H1 (cell line): ENCODE data around the gene BOLL. TPM values are rescaled to one million over a fixed set of nuclear protein-coding genes. Genes with fewer than 3 reads are reported as not detected.

Experiments used
- CTCF ChIA-PET: fragments of 300-600 bp; sonication (Branson Sonifier 250); formaldehyde crosslinking; loops from one replicate; lab custom pipeline; 2021; ENCODE audit not compliant: partially characterized antibody; lab: Charles Lee
- POLR2A ChIA-PET: fragments of 300-600 bp; sonication (Branson Sonifier 250); formaldehyde crosslinking; loops from one replicate; lab custom pipeline; 2021; ENCODE audit warnings: inconsistent platforms; ENCODE audit not compliant: partially characterized antibody; lab: Charles Lee
- DNase-seq, 2 experiments: peaks; one replicate each; pipeline versions ENCODE4 v3.0.0 to v3.0.0-alpha.2; 2010 to 2022; ENCODE audit warnings: low spot score in 2 of 2, low read depth in 1 of 2, mixed read lengths in 1 of 2
- FAIRE-seq: peaks from 2 replicates; lab custom pipeline; 2011; peaks lifted over from hg19 to GRCh38; lab: Jason Lieb, UNC
- H2AFZ ChIP-seq: 2 replicates; pipeline ENCODE4 v1.8.1; 2012; ENCODE audit warnings: low read length, inconsistent platforms
- H2AK5ac ChIP-seq: 2 replicates; pipeline ENCODE4 v1.6.1; 2013; ENCODE audit warnings: low read depth, low read length
- H2BK120ac ChIP-seq: replicated peaks from 2 replicates; pipeline ENCODE3; 2013; ENCODE audit warnings: low read depth, low read length, inconsistent platforms
- H2BK12ac ChIP-seq: 2 replicates; pipeline ENCODE4 v1.6.1; 2013; ENCODE audit warnings: low read depth, low read length
- H2BK15ac ChIP-seq: 2 replicates; pipeline ENCODE4 v1.6.1; 2013; ENCODE audit warnings: low read length
- H2BK20ac ChIP-seq: 2 replicates; pipeline ENCODE4 v1.6.1; 2013; ENCODE audit warnings: low read length
- H2BK5ac ChIP-seq: 2 replicates; pipeline ENCODE4 v1.6.1; 2013; ENCODE audit warnings: low read depth, low read length
- H3K14ac ChIP-seq: 2 replicates; pipeline ENCODE4 v1.6.1; 2013; ENCODE audit warnings: inconsistent platforms; ENCODE audit not compliant: insufficient read length
- H3K18ac ChIP-seq: 2 replicates; pipeline ENCODE4 v1.6.1; 2013; ENCODE audit warnings: low read length; ENCODE audit errors: extremely low read depth
- H3K23ac ChIP-seq: 2 replicates; pipeline ENCODE4 v1.6.1; 2013; ENCODE audit warnings: inconsistent platforms; ENCODE audit not compliant: insufficient read length
- H3K23me2 ChIP-seq: 2 replicates; pipeline ENCODE4 v1.6.1; 2013; ENCODE audit warnings: low read depth, low read length
- H3K27ac ChIP-seq: 2 replicates; pipeline ENCODE4 v1.6.1; 2011; ENCODE audit warnings: low read depth, low read length, inconsistent platforms
- H3K27me3 ChIP-seq, 4 experiments: replicated peaks in 1 of 4; 1 replicate in 1 of 4; 2 replicates in 3 of 4; pipeline versions ENCODE4 v1.6.1 to v1.8.1; 2011 to 2013; ENCODE audit warnings: low read length in 3 of 4, mild to moderate bottlenecking in 3 of 4, inconsistent platforms in 2 of 4, mixed read lengths in 2 of 4, moderate library complexity in 1 of 4; ENCODE audit not compliant: control insufficient read depth in 3 of 4, insufficient read depth in 3 of 4; ENCODE audit errors: extremely low read depth in 1 of 4
- H3K36me3 ChIP-seq, 4 experiments: 2 replicates each; pipeline versions ENCODE4 v1.6.1 to v1.8.1; 2011 to 2013; ENCODE audit warnings: mild to moderate bottlenecking in 4 of 4, low read length in 3 of 4, moderate library complexity in 2 of 4, control low read depth in 1 of 4, inconsistent platforms in 1 of 4; ENCODE audit not compliant: insufficient read depth in 4 of 4, control insufficient read depth in 2 of 4
- H3K4ac ChIP-seq: replicated peaks from 2 replicates; pipeline ENCODE3; 2013; ENCODE audit warnings: low read length, low read depth, mixed read lengths, inconsistent platforms; ENCODE audit not compliant: insufficient read length
- H3K4me1 ChIP-seq, 4 experiments: replicated peaks in 1 of 4; 1 replicate in 1 of 4; 2 replicates in 3 of 4; pipeline versions ENCODE4 v1.6.1 to v1.8.1; 2011 to 2013; ENCODE audit warnings: low read length in 3 of 4, inconsistent platforms in 2 of 4, mixed read lengths in 1 of 4; ENCODE audit not compliant: insufficient read depth in 4 of 4, control insufficient read depth in 3 of 4
- H3K4me2 ChIP-seq, 2 experiments: 2 replicates each; pipeline versions ENCODE4 v1.6.1 to v1.8.1; 2011 to 2013; ENCODE audit warnings: low read depth in 2 of 2, low read length in 2 of 2, control low read depth in 1 of 2, inconsistent platforms in 1 of 2, mild to moderate bottlenecking in 1 of 2; ENCODE audit not compliant: insufficient read depth in 1 of 2
- H3K4me3 ChIP-seq, 4 experiments: fragments of 200-600, 300-600 bp in 1 of 4; sonication (generic), shearing (Covaris generic), sonication (Bioruptor Twin) in 1 of 4; 2 replicates each; pipeline versions ENCODE4 v1.5.1 to v1.8.1; 2011 to 2016; ENCODE audit warnings: low read length in 4 of 4, low read depth in 3 of 4, control low read depth in 2 of 4, inconsistent platforms in 2 of 4, mild to moderate bottlenecking in 2 of 4, mixed read lengths in 1 of 4, moderate library complexity in 1 of 4; ENCODE audit not compliant: insufficient read depth in 2 of 4; ENCODE audit errors: extremely low read depth in 1 of 4
- H3K56ac ChIP-seq: replicated peaks from 2 replicates; pipeline ENCODE3; 2013; ENCODE audit warnings: low read depth, mild to moderate bottlenecking, mixed read lengths, low read length, inconsistent platforms; ENCODE audit not compliant: insufficient read length
- H3K79me1 ChIP-seq: 2 replicates; pipeline ENCODE4 v1.6.1; 2013; ENCODE audit warnings: low read depth, low read length, control low read depth
- H3K79me2 ChIP-seq, 2 experiments: 2 replicates each; pipeline versions ENCODE4 v1.6.1 to v1.8.1; 2012 to 2013; ENCODE audit warnings: low read length in 2 of 2, mild to moderate bottlenecking in 2 of 2, inconsistent platforms in 1 of 2; ENCODE audit not compliant: insufficient read depth in 2 of 2, control insufficient read depth in 1 of 2
- H3K9ac ChIP-seq, 4 experiments: replicated peaks in 1 of 4; 1 replicate in 1 of 4; 2 replicates in 3 of 4; pipeline versions ENCODE4 v1.6.1 to v1.8.1; 2011 to 2013; ENCODE audit warnings: low read depth in 3 of 4, low read length in 3 of 4, control low read depth in 2 of 4, mild to moderate bottlenecking in 2 of 4, moderate library complexity in 2 of 4, inconsistent platforms in 1 of 4; ENCODE audit errors: extremely low read depth in 1 of 4
- H3K9me3 ChIP-seq, 2 experiments: 2 replicates each; pipeline versions ENCODE4 v1.6.1 to v1.8.1; 2012 to 2013; ENCODE audit warnings: mild to moderate bottlenecking in 2 of 2, moderate library complexity in 2 of 2, control low read depth in 1 of 2, inconsistent platforms in 1 of 2, low read depth in 1 of 2, low read length in 1 of 2, mixed read lengths in 1 of 2; ENCODE audit not compliant: insufficient read depth in 2 of 2
- H4K20me1 ChIP-seq, 2 experiments: replicated peaks in 1 of 2; 2 replicates each; pipeline versions ENCODE3 to v1.8.1; 2011 to 2013; ENCODE audit warnings: inconsistent platforms in 2 of 2, low read length in 2 of 2, mild to moderate bottlenecking in 1 of 2; ENCODE audit not compliant: insufficient read depth in 2 of 2, control insufficient read depth in 1 of 2
- H4K5ac ChIP-seq: 2 replicates; pipeline ENCODE4 v1.6.1; 2013; ENCODE audit warnings: low read length, low read depth, mixed read lengths, inconsistent platforms; ENCODE audit not compliant: insufficient read length
- H4K8ac ChIP-seq: 2 replicates; pipeline ENCODE4 v1.8.0; 2013; ENCODE audit warnings: mild to moderate bottlenecking, moderate library complexity, low read length, inconsistent platforms; ENCODE audit not compliant: insufficient read depth; ENCODE audit errors: extremely low read depth
- H4K91ac ChIP-seq: replicated peaks from 2 replicates; pipeline ENCODE3; 2013; ENCODE audit warnings: low read length, mixed read lengths, inconsistent platforms; ENCODE audit not compliant: insufficient read length
- EP300 ChIP-seq, 2 experiments: IDR thresholded peaks; 1 replicate in 1 of 2; 2 replicates in 1 of 2; pipeline ENCODE4 v1.6.1; 2011 to 2012; ENCODE audit warnings: low read depth in 2 of 2, low read length in 2 of 2, mild to moderate bottlenecking in 2 of 2, borderline replicate concordance in 1 of 2, inconsistent platforms in 1 of 2, moderate library complexity in 1 of 2
- KDM4A ChIP-seq: IDR thresholded peaks from one replicate; pipeline ENCODE4 v1.7.1; 2012; ENCODE audit warnings: low read depth, mild to moderate bottlenecking, moderate library complexity, low read length, inconsistent platforms; ENCODE audit not compliant: severe bottlenecking
- RNF2 ChIP-seq: fragments of 200-900, 300-1000 bp; sonication (generic); IDR thresholded peaks from 2 replicates; pipeline ENCODE4 v1.7.1; 2016; ENCODE audit warnings: borderline replicate concordance, low read depth, mild to moderate bottlenecking, antibody characterized with exemption, low read length; ENCODE audit not compliant: poor library complexity, severe bottlenecking; ENCODE audit errors: missing control alignments
- SP4 ChIP-seq: IDR thresholded peaks from 2 replicates; pipeline ENCODE4 v1.6.1; 2012; ENCODE audit warnings: low read length, inconsistent platforms
- TAF7 ChIP-seq: optimal IDR thresholded peaks from 2 replicates; pipeline ENCODE3; 2011; ENCODE audit warnings: low read depth, mild to moderate bottlenecking, inconsistent platforms, low read length, moderate library complexity, borderline replicate concordance
- TCF12 ChIP-seq: IDR thresholded peaks from 2 replicates; pipeline ENCODE4 v1.6.1; 2011; ENCODE audit warnings: low read depth, mild to moderate bottlenecking, low read length
- ZNF274 ChIP-seq: IDR thresholded peaks from 2 replicates; pipeline ENCODE4 v1.7.0; 2012; ENCODE audit warnings: low read length, borderline replicate concordance; ENCODE audit errors: extremely low read depth
- WGBS, 2 experiments: shearing (Covaris generic) in 1 of 2; methylation state at CpG; one replicate each; pipeline versions ENCODE4 v1.1.6 to v1.1.7; 2013 to 2015; ENCODE audit warnings: low lambda C conversion rate in 2 of 2, mixed read lengths in 2 of 2, inconsistent platforms in 1 of 2, low coverage in 1 of 2, missing lambda C conversion rate in 1 of 2; ENCODE audit not compliant: insufficient replicate concordance in 2 of 2, insufficient coverage in 1 of 2, insufficient read length in 1 of 2; ENCODE audit errors: extremely low coverage in 1 of 2, missing lambda C conversion rate in 1 of 2; 5-methylcytosine and 5-hydroxymethylcytosine counted together
- polyA plus RNA-seq, 7 experiments: library from polyadenylated mRNA; depleted of rRNA in 3 of 7; stranded (reverse) in 5 of 7; unstranded in 2 of 7; fragments of >200 nt in 5 of 7; fragments of 200-250 nt in 2 of 7; gene quantifications; 1 replicate in 5 of 7; 2 replicates in 1 of 7; 4 replicates in 1 of 7; pipeline versions ENCODE4 v1.2.1 to v1.2.3, GENCODE V29; 2011 to 2013; ENCODE audit warnings: missing spikeins in 2 of 7, mixed read lengths in 2 of 7
- total RNA-seq: library from RNA; stranded (reverse); fragmentation: NEBNext Ultra II Directional; extraction: Animal tissue kit (Norgen Biotek cat#: 25700); gene quantifications from 2 replicates; pipeline ENCODE4 v1.2.1, GENCODE V29; 2021

Gene BOLL
- total and polyA plus RNA-seq, 2 of the 8 experiments (the other 6 are each of a cell fraction or from before 2014, with no cell fraction given) = not detected

GRCh38 chr2:197786010-197786877 lies 1.1 kb upstream of the BOLL start:
- H3K4me3 ChIP-seq = peak overlapping the region; percentile 45 to 59 (median 52)
- H3K14ac ChIP-seq = no peak overlapping the region
- H3K9me3 ChIP-seq = peaks cover 0 to 10% of the 10 kb centered on the region in 2 experiments; a peak in 1 of 4 replicates
- no peaks in the 10 kb centered on the region for H3K4me1 ChIP-seq
- H3K27me3 ChIP-seq = peaks cover 0 to 22% (median 13%) of the 10 kb centered on the region in 4 experiments; a peak in 6 of 7 replicates
- peak overlapping the region; percentile 21; the same call in 1 of the 2 replicates for H2AFZ ChIP-seq
- no peak overlapping the region for H2AK5ac ChIP-seq
- 0 out of 7 replicates have a peak overlapping the region, but pooled peaks of 1 of the 4 experiments have one; percentile 16 for H3K9ac ChIP-seq
- no peak overlapping the region for H3K56ac ChIP-seq
- H3K23me2 ChIP-seq = 0 out of 2 replicates have a peak, but pooled peaks cover 3% of the 10 kb centered on the region
- no peak overlapping the region for H4K5ac ChIP-seq
- H3K79me2 ChIP-seq = no peaks in the 10 kb centered on the region
- no peak overlapping the region for H2BK15ac ChIP-seq
- H2BK20ac ChIP-seq = no peak overlapping the region
- H2BK5ac ChIP-seq = no peak overlapping the region
- H2BK120ac ChIP-seq = no peak overlapping the region
- H3K4me2 ChIP-seq = peak overlapping the region; percentile 67 to 71
- peak overlapping the region; percentile 68; the same call in 1 of the 2 replicates for H2BK12ac ChIP-seq
- no peaks in the 10 kb centered on the region for H4K20me1 ChIP-seq
- no peaks in the 10 kb centered on the region for H3K36me3 ChIP-seq
- ChIA-PET POLR2A (interaction anchor here (1.7 kb wide), 1 partner anchor 286 kb away, joined by 4 read pairs; the partner anchor contains the start of gene HSPE1), CTCF (interaction anchor here (0.6 to 1.6 kb wide), 6 partner anchors 8 to 663 kb away, joined by 3 to 4 read pairs (median 3); no protein-coding TSS in a partner anchor)
- H4K8ac ChIP-seq = peak overlapping the region; percentile 82
- H3K27ac ChIP-seq = no peak overlapping the region
- H3K79me1 ChIP-seq = no peaks in the 10 kb centered on the region
- no peak overlapping the region for H3K4ac ChIP-seq
- H3K18ac ChIP-seq = no peak overlapping the region
- DNase-seq (peak; percentile 70 to 92), FAIRE-seq (no peak)
- H3K23ac ChIP-seq = no peak overlapping the region
- WGBS, 2 experiments = 42% methylated on average over 43 of the region's 79 CpGs; no CpG with 5 or more reads in 1 of the 2 experiments
- no peak overlapping the region for H4K91ac ChIP-seq
- TF ChIP-seq SP4 = 0 out of 2 replicates have a peak, but pooled peaks have one; percentile 49
- TF ChIP-seq TAF7 = peak; percentile 35
- peak; percentile 90 for TF ChIP-seq KDM4A
- TF ChIP-seq RNF2 = no peak
- TF ChIP-seq EP300 (IDR thresholded peaks at IDR 0.05; ENCODE audit: borderline replicate concordance in 1 of 2, low read depth in 2 of 2, low read length in 2 of 2) = no peak
- peak; percentile 89; the same call in 1 of the 2 replicates for TF ChIP-seq TCF12
- no peak for TF ChIP-seq ZNF274
